HG02678 (cell line): ENCODE measurements around the gene MISP3.
"Not testable (repeated sequence)": the region's sequence is repeated elsewhere in the genome, so short reads cannot be mapped to it uniquely, and the experiment has no call there.

Experiments used
- ATAC-seq: cut with Tn5 transposase; IDR thresholded peaks from one replicate; pipeline ENCODE4 v1.9.1; 2021; ENCODE audit warnings: mild to moderate bottlenecking, moderate library complexity; ENCODE audit not compliant: unreplicated experiment

MISP3 gene

DNA sequence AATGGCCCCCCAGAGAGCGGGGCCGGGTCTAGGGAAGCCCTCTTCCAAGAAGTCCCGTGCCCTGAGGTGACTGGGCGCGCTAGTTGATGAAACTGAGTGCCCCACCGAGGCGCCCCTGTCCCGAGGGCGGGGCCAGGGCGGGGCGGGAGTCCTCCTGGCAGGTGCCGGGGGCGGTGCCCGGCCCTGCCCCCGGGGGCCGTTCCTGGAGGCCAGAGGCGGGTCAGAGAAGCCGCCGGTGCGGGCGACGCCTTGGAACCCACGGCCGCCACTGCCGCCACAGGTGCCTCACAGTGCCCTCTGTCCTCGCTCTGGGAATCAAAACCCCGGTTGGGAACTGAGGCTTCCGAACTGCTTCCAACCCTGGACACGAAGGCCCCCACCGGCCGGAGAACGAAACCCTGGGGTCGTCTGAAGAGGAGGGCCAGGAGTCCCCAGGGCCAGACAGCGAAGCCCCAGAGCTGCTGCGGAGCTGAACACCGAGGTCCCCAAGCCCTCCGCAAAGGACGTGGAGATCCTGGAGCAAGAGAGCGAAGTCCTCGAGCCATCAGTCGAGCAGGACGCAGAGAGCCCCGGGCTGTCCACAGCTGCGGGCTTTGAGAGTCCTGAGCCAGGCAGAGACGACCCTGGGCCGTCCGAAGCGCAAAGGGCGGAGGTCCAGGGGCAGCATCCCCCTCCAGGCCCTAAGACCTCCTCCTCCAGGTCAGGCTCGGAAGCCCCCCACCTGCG, at the start of gene MISP3:
TSS of gene MISP3 (plus strand) at position 252 of the 726 bp plus-strand sequence. CDS start 524 bp downstream, outside the sequence.
- peak; percentile 12 for ATAC-seq

DNA sequence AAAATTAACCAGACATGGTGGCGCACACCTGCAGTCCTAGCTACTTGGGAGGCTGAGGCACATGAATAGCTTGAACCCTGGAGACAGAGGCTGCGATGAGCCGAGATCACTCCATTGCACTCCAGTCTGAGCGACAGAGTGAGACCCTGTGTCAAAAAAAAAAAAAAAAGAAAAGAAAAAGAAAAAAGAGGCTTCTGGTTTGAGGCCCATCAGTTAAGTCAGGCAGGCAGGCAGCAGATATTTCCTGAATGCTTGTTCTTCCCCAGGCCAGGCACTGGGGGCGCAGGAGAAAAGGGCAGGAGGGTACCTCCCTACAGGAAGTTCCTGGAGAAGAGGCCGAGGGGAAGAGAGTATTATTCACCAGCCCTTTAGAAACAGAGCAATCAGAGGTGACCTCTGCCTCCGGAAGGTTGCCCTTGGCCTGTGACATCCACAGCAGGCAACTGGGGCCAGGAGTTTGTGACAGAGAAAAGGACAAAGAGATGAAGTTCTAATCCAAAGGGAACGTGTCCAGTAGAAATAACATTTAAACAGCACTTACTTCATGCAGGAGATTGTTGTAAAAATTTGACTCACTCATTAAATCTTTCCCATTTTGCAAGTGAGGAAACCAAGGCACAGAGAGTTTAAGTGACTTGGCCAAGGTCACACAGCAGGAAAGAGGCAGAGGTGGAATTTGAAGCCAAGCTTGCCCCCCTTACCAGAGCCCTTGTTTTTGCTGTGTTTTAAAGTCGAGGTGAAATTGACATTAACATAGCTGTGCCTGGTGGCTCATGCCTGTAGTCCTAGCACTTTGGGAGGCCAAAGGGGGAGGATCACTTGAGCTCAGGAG, 49.0 kb upstream of the MISP3 start:
- ATAC-seq: no peak

DNA sequence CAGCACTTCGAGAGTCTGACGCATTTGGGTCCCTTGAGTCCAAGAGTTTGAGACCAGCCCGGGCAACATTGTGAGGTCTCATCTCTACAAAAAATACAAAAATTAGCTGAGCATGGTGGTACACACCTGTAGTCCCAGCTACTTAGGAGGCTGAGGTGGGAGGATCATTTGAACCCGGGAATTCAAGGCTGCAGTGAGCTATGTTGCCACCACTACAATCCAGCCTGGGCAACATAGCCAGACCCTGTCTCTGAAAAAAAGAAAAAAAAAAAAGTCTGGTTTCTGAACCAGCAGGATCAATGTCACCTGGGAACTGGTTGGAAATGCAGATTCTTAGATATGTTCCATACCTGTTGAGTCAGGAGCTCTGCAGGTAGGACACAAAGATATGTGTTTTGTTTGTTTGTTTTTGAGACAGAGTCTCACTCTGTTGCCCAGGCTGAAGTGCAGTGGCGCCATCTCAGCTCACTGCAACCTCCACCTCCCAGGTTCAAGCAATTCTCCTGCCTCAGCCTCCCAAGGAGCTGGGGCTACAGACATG, 45.9 kb upstream of the MISP3 start:
- ATAC-seq: not testable (repeated sequence)

DNA sequence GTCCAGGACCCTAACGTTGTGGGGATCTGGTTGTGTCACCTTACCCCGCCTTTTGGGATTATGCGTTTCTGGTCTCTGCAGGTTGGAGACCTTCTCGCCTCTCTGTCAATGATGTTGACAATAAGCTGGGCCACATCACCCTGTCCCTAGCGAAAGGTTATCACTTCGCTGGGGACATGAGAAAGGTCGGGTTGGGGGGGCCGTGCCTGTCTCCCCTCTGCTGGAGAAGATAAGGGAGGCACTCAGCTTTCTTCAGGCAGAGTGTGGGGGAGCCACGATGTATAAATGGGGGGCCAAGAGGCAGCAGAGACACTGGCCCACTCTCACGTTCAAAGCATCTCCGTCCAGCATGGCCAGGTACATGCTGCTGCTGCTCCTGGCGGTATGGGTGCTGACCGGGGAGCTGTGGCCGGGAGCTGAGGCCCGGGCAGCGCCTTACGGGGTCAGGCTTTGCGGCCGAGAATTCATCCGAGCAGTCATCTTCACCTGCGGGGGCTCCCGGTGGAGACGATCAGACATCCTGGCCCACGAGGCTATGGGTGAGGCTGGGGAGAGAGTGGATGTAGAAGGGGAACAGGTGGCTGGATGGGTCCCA, 44.6 kb upstream of the MISP3 start, which contains the start of gene RLN3:
TSS of gene RLN3 (plus strand) at position 293 of the 595 bp plus-strand sequence. CDS start at position 350, 57 bp downstream.
- no peak for ATAC-seq

DNA sequence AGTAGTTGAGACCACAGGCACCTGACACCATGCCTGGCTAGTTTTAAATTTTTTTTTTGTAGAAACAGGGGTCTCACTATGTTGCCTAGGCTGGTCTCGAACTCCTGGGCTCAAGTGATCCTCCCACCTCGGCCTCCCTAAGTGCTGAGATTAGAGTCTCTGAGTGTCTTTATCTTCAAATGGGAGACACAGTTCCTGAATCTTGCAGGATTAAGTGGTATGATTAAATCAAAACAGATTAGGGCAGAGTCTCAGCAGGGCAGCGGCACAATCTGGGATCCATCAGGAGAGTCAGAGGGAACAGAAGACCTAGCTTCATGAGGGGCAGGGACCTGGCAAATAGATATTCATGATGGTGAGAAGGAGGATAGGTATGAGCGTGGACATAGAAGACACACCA, 43.7 kb upstream of the MISP3 start:
- no peak for ATAC-seq

DNA sequence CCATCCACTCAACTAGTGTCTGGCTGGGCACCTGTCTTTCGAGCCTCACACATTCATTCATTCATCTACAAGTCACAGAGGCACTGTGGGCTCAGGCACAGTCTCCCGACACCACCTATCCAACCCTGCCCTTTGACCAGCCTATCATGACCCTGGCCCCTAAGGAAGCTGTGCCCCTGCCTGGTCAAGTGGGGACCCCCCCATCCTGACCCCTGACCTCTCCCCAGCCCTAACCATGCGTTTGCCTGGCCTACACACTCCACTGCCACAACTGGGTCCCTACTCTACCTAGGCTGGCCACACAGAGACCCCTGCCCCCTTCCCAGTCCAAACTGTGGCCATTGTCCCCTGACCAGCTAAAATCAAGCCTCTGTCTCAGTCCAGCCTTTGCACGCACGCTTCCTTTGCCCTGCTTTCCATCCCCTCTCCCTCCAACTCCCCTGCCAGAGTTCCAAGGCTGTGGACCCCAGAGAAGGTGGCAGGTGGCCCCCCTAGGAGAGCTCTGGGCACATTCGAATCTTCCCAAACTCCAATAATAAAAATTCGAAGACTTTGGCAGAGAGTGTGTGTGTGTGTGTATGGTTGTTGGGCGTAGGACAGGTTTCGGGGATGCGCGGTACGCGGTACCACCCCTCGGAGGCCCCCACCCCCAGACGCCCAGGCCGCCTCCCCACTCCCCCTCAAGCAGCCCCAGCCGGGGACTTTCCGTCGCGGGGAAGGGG, 41.4 kb upstream of the MISP3 start:
- ATAC-seq: no peak

DNA sequence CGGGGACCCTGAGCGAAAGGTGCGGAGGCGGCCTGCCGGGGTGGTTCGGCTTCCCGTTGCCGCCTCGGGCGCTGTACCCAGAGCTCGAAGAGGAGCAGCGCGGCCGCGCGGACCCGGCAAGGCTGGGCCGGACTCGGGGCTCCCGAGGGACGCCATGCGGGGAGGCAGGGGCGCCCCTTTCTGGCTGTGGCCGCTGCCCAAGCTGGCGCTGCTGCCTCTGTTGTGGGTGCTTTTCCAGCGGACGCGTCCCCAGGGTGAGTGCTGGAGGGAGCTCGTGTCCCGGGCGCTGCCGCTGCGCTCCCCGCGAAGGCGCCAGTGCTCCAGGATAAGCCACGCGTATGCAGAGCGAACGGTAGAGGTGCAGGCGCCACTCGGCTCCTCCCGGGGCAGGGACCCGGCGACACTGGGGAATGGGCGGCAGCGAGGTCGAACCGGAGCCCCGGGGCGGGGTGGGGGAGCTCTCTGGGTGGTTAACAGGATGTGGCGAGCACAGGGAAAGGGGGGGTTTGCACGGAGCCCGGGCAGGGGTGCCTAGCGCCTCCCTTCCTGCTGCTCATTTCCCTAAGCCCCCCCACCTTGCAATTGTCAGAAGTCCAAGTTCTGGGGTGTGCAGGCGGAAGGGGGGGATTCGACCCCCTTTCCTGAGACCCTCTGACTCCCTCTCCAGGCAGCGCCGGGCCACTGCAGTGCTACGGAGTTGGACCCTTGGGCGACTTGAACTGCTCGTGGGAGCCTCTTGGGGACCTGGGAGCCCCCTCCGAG, 40.7 kb upstream of the MISP3 start, which contains the start of gene IL27RA:
TSS of gene IL27RA (plus strand) at position 44 of the 762 bp plus-strand sequence. CDS start at position 155, 111 bp downstream.
- ATAC-seq: peak; percentile 65

DNA sequence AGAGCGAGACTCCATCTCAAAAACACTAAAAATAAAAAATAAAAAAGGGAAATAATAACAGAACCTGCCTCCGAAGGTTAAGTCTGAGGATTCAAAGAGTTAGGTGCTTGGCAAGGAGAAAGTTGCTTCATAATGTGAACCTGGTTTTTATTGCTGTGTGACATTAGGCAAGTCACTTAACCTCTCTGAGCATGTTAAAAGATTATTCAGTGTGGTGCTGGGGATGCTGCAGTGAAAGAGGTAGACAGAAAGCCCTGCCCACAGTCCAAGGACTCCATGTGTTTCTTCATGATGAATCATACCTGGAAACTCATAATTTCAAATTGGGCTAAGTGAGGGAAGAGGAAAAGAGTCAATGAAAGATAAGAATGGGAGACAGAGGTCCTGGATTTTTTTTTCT, 38.6 kb upstream of the MISP3 start:
- ATAC-seq: no peak

DNA sequence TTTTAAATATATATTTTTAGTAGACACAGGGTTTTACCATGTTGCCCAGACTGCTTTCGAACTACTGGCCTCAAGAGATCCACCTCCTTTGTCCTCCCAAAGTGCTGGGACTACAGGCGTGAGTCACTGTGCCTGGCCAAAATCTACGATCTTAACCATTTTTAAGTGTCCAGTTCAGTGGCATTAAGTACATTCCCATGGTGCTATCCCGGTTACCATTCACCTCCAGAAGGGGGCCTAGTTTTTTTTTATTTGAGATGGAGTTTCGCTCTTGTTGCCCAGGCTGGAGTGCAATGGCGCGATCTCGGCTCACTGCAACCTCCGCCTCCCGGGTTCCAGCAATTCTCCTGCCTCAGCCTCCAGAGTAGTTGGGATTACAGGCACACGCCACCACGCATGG, 37.4 kb upstream of the MISP3 start:
- not testable (repeated sequence) for ATAC-seq

DNA sequence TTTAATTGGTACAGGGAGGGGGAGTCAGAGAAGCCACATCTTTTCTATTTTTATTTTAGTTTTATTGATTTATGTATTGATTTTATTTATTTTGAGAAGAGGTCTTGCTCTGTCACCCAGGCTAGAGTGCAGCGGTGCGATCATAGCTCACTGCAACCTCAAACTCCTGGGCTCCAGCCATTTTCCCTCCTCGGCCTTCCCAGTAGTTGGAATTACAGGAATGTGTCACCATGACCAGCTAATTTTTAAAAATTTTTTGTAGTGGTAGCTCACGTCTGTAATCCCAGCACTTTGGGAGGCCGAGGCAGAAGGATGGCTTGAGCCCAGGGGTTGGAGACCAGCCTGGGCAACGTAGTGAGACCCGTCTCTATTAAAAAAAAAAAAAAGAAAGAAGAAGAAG, 36.9 kb upstream of the MISP3 start:
- ATAC-seq: no peak

DNA sequence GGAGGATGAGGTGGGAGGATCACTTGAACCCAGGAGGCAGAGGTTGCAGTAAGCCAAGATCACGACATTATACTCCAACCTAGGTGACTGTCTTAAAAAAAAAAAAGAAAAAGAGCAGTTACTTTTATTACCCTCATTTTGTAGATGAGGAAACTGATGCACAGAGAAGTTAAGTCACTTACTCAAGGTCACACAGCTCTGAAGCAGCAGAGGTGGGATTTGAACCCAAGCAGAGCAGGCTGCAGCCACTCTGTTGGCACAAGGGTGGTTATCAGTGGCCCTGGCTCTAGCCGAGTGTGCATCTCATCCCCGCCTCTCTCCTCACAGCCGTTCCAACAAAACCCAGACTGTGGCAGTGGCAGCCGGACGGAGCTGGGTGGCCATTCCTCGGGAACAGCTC, 33.4 kb upstream of the MISP3 start:
- no peak for ATAC-seq

DNA sequence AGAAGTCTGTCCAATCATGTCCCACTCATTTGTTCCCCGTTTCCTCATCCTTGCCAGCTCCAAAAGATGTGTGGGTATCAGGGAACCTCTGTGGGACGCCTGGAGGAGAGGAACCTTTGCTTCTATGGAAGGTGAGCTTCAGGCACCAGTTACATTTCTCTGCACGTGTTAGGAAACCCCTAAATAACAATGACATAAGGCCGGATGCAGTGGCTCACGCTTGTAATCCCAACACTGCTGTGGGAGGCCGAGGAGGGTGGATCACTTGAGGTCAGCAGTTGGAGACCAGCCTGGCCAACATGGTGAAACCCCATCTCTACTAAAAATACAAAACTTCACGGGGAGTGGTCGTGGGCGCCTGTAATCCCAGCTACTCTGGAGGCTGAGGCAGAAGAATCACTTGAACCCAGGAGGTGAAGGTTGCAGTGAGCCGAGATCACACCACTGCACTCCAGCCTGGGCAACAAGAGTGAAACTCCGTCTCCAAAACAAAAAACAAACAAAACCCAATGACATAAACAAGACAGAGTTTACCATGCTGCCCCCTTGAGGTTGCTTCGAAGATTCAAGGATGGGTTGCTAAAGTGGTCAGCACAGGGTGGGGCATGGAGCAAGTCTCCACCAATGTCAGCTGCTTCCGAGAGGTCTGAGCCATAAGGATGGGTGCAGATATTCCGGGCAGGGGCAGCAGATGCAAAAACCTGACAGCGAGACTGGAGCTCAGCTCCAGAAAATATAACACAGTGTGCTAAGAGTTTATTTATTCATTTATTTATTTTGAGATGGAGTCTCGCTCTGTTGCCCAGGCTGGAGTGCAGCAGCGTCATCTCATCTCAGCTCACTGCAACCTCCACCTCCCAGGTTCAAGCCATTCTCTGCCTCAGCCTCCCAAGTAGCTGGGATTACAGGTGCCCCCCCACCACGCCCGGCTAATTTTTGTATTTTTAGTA, 29.7 kb upstream of the MISP3 start:
- ATAC-seq: not testable (repeated sequence)

DNA sequence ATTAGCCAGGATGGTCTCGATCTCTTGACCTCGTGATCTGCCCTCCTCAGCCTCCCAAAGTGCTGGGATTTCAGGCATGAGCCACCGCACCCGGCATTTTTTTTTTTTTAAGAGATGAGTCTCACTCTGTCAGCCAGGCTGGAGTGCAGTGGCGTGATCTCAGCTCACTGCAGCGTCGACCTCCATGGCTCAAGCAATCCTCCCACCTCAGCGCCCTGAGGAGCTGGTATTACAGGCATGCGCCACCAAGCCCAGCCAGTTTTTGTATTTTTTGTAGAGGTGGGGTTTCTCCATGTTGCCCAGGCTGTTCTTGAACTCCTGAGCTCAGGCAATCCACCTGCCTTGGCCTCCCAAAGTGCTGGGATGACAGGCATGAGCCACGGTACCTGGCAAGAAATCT, 24.7 kb upstream of the MISP3 start:
- not testable (repeated sequence) for ATAC-seq

DNA sequence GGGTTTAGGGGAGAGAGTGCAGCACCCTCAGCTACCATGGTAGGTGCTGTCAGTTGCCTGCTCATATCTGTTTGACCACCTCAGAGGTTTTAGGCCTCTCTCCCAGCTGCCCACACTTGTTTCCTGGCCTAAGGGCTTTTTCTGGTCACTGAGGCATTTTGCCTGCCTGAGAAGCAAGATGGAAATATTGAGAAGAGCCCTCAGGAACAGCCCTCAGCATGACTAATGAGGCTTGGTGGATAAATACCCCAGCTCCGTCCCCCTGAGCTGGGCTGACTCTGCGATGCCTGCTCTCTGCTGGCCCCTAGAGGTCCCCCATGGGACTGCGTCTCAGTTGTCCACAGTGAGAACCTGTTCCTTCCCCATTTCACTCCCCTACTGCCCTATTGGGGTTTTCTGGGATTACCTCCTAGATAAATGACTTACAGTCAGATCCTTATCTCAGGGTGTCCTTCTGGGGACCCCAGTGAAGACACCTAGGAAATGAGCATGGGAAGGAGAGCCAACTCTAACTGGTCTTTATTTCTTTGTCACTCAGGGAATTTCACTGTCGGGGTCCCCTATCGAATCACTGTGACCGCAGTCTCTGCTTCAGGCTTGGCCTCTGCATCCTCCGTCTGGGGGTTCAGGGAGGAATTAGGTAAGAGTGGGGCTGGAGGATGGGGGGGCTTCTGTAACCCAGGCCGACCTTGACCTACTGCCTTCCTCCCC, 24.0 kb upstream of the MISP3 start:
- no peak for ATAC-seq

DNA sequence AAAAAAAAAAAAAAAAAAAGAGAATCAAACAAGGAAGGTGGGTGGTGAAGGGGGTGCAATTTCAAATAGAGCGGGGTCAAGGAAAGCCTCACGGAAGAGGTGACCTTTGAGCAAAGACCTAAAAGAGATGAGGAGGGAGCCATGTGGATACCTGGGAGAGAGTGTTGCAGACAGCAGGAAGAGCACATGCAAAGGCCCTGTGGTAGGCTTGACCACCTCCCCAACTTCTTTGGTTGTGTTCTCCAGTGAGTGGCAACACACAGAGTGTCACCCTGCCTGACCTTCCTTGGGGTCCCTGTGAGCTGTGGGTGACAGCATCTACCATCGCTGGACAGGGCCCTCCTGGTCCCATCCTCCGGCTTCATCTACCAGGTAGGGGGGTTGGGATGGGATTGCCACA, 22.1 kb upstream of the MISP3 start:
- ATAC-seq: no peak

DNA sequence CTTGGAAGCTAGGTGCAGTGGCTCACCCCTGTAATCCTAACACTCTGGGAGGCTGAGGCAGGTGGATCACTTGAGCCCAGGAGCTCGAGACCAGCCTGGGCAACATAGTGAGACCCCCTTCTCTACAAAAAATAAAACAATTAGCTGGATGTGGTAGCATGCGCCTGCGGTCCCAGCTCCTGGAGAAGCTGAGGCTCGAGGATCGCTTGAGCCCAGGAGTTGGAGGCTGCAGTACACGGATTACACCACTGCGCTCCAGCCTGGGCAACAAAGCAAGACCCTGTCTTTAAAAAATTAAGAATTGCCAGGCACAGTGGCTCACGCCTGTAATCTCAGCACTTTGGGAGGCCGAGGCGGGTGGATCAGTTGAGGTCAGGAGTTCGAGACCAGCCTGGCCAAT, 21.6 kb upstream of the MISP3 start:
- ATAC-seq: not testable (repeated sequence)

DNA sequence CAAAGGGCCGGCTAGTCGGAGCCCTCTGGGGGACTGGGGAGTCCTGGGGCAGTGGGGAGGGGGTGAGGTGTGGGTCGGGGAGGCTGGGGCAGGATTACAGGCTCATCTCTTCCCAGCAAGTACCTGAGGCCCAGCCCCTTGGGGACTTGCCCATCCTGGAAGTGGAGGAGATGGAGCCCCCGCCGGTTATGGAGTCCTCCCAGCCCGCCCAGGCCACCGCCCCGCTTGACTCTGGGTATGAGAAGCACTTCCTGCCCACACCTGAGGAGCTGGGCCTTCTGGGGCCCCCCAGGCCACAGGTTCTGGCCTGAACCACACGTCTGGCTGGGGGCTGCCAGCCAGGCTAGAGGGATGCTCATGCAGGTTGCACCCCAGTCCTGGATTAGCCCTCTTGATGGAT, 20.6 kb upstream of the MISP3 start:
- no peak for ATAC-seq

DNA sequence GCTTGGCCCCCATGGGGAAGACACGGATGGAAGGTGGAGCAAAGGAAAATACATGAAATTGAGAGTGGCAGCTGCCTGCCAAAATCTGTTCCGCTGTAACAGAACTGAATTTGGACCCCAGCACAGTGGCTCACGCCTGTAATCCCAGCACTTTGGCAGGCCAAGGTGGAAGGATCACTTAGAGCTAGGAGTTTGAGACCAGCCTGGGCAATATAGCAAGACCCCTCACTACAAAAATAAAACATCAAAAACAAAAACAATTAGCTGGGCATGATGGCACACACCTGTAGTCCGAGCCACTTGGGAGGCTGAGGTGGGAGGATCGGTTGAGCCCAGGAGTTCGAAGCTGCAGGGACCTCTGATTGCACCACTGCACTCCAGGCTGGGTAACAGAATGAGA, 20.1 kb upstream of the MISP3 start:
- ATAC-seq: no peak
